NOMO-1 (cell line): ENCODE data around the gene DAB1.

Experiments
- DNase-seq, 2 experiments: peaks; one replicate each; lab custom pipeline; 2025; ENCODE audit not compliant: unreplicated experiment in 2 of 2; lab: John Stamatoyannopoulos, UW

The DAB1 gene

GRCh38 chr1:56965191-56965590 is 458.7 kb downstream of the DAB1 start:
- DNase-seq: no peak

GRCh38 chr1:56964349-56965017 is 459.4 kb downstream of the DAB1 start:
- no peak for DNase-seq

DNA sequence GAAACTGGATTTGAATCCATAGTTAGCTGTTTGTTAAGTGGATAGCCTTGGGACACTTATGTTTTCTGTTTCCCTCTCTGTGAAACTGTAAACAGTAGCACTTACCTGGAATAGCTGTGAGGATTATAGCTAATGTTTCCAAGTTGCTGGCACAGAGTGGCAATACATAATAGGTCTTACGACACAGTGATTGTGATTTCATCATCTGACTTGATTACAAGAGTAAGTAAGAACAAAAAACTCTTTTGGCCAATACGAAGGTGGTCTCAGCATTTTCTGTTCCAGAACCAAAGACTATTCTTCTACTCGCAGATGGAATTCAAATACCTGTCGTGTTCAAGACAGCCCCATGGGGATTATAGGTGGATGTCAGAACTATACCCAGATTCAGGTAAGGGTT is 460.2 kb downstream of the DAB1 start:
- peak in 1 of 2 experiments; percentile 19 for DNase-seq

DNA sequence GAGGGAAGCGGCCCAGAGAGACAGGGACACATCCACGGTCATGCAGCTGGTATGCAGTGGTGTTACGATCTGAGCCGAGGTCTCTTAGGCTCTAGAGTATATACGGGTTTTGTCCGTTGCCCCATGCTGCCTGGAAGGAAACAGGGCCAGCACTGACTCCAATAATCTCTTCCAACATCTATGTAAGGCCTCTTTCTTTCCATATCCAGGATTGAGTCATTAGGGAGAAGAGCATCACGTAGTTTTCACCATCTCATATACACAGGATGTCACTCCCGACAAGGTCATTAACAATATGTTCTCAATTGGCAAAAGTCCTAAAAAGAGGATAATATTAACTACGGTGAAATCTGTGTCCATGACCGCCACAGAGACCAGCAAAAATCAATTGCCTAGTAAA is 462.4 kb downstream of the DAB1 start:
- DNase-seq: no peak

DNA sequence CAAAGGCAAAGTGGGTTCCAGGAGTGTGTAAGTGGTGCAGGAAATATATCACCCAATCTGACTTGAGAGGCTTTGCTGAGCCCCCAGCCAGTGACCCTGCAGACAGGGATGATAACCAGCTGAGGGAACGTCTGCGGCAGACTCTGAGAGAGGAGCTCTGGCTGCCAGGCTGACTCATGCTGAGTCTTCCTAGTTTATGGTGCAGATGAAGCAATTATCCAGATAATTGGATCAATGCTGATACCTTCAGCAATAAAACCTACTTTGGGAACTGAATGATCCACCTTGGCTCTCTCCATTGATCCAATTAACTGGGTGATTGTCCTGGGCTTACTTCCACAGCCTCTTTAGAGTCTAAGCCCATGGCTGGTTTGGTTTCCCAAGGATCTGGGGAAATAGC is 465.3 kb downstream of the DAB1 start:
- DNase-seq: no peak

GRCh38 chr1:56957931-56958330 is 465.9 kb downstream of the DAB1 start:
- no peak for DNase-seq

- DNase-seq: peak in 1 of 2 experiments; percentile 1
Observed at GRCh38 chr1:56954664-56955063, 469.2 kb downstream of the DAB1 start.

DNA sequence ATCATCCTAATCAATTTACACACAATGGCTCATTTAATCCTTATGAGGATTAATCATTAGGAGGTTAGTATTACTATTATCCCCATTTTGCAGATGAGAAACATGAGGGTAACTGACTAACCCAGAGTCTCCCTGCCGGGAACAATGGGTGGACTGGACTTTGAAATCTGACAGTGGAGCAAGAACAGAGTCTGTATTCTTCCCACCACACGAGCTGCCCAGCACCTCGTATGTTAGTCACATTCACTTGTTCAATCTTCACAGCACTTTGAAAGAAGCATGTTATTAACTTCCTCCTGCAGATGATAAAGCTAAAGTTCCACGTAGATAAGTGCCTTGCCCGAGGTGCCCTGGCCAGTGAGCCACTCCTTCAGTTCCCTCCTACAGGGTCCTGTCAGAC is 470.5 kb downstream of the DAB1 start:
- DNase-seq: no peak

- no peak for DNase-seq
Observed at GRCh38 chr1:56952501-56952900, 471.4 kb downstream of the DAB1 start.

- peak; percentile 16 to 58 for DNase-seq
Observed at GRCh38 chr1:56948403-56949023, 475.3 kb downstream of the DAB1 start.
